Panc1 (cell line): ENCODE measurements around the gene FIGN. TPM values are rescaled to one million over a fixed set of nuclear protein-coding genes. Genes with fewer than 3 reads are reported as not detected.

Source experiments
- ATAC-seq: fragments of 200-7000 bp; cut with Tn5 transposase; 2 replicates; pipeline ENCODE4 v1.9.1; 2020; ENCODE audit warnings: mild to moderate bottlenecking, moderate library complexity
- BruUV-seq: library from RNA; stranded (reverse); fragments of 400-500 nt; replicated peaks from 2 replicates; lab custom pipeline; 2021; lab: Mats Ljungman, UMichigan
- CTCF ChIA-PET: fragments of 300-600 bp; sonication (Branson Sonifier 250); formaldehyde crosslinking; loops from one replicate; lab custom pipeline; 2022; ENCODE audit warnings: antibody characterized with exemption; lab: Charles Lee
- POLR2A ChIA-PET: fragments of 300-600 bp; sonication (Branson Sonifier 250); formaldehyde crosslinking; loops from one replicate; lab custom pipeline; 2022; ENCODE audit warnings: antibody characterized with exemption; lab: Charles Lee
- DNase-seq: peaks from one replicate; pipeline ENCODE4 v3.0.0-alpha.2; 2010; ENCODE audit warnings: low read depth, low spot score
- H3K27ac ChIP-seq: 2 replicates; pipeline ENCODE4 v1.5.1; 2011; ENCODE audit warnings: mild to moderate bottlenecking, low read length, inconsistent platforms
- H3K27me3 ChIP-seq: fragments of 200-500 bp; sonication (Bioruptor generic); 2 replicates; pipeline ENCODE4 v1.6.0; 2014; ENCODE audit warnings: low read length, inconsistent platforms; ENCODE audit not compliant: control insufficient read depth, insufficient read depth
- H3K36me3 ChIP-seq: fragments of 200-500 bp; sonication (Bioruptor generic); 2 replicates; pipeline ENCODE4 v1.5.1; 2014; ENCODE audit warnings: inconsistent platforms, mild to moderate bottlenecking, low read length, moderate library complexity; ENCODE audit not compliant: control insufficient read depth, insufficient read depth
- H3K4me1 ChIP-seq: 2 replicates; pipeline ENCODE4 v1.5.1; 2011; ENCODE audit warnings: inconsistent platforms, mild to moderate bottlenecking, low read length, moderate library complexity; ENCODE audit not compliant: control insufficient read depth, insufficient read depth
- H3K4me3 ChIP-seq, 2 experiments: 2 replicates each; pipeline ENCODE4 v1.5.1; 2011 to 2012; ENCODE audit warnings: low read depth in 2 of 2, low read length in 2 of 2, mild to moderate bottlenecking in 2 of 2, inconsistent platforms in 1 of 2, moderate library complexity in 1 of 2
- H3K9me3 ChIP-seq: fragments of 200-500 bp; sonication (Bioruptor generic); 2 replicates; pipeline ENCODE4 v1.5.1; 2014; ENCODE audit warnings: low read depth, mild to moderate bottlenecking, inconsistent platforms, low read length, moderate library complexity; ENCODE audit not compliant: control insufficient read depth, insufficient read depth
- CTCF ChIP-seq: fragments of 450-650 bp; IDR thresholded peaks from 2 replicates; pipeline ENCODE4 v1.5.1; 2017; ENCODE audit warnings: mild to moderate bottlenecking
- POLR2AphosphoS5 ChIP-seq: IDR thresholded peaks from 2 replicates; pipeline ENCODE4 v1.6.1; 2012; ENCODE audit warnings: mild to moderate bottlenecking, low read depth, low read length, moderate library complexity
- REST ChIP-seq, 2 experiments: IDR thresholded peaks; 2 replicates each; pipeline ENCODE4 v1.6.1; 2011 to 2012; ENCODE audit warnings: low read depth in 2 of 2, control low read depth in 1 of 2, low read length in 1 of 2, mild to moderate bottlenecking in 1 of 2, moderate library complexity in 1 of 2; ENCODE audit not compliant: insufficient read depth in 1 of 2
- SIN3A ChIP-seq: IDR thresholded peaks from 2 replicates; pipeline ENCODE4 v1.6.1; 2012; ENCODE audit warnings: low read depth, mild to moderate bottlenecking, low read length, moderate library complexity, borderline replicate concordance; ENCODE audit not compliant: insufficient read depth
- TCF7L2 ChIP-seq: IDR thresholded peaks from 2 replicates; pipeline ENCODE4 v1.6.1; 2011; ENCODE audit warnings: mild to moderate bottlenecking, low read depth, low read length, inconsistent platforms
- in situ Hi-C: cut with HindIII; loops from 2 replicates; pipeline ENCODE4 v1.10.0; 2016; ENCODE audit warnings: low sequenced_read_pairs, low pct_unique_long_range_greater_than_20kb
- intact Hi-C: fragments of 100-400 bp; cut with micrococcal nuclease; formaldehyde crosslinking; loops from one replicate; pipeline ENCODE4 v1.10.0; 2022; ENCODE audit not compliant: unreplicated experiment
- total RNA-seq: library from RNA; stranded (reverse); gene quantifications from one replicate; pipeline ENCODE4 v1.2.1, GENCODE V29; 2021; ENCODE audit not compliant: unreplicated experiment

Gene FIGN
- total RNA-seq, 1 experiment from 2014 or later, result 19.5 TPM

GRCh38 chr2:163617517-163617916 is 118.3 kb downstream of the FIGN start:
- in situ Hi-C loops, result no loop called here
- ChIA-PET POLR2A (no interaction called here), CTCF (no interaction called here)
- BruUV-seq, result no TSS peak
- DNase-seq (no peak), ATAC-seq (no peak)
- Histone ChIP-seq H3K4me3 (no peak overlapping the region), H3K27me3 (no peaks in the 10 kb centered on the region), H3K36me3 (no peaks in the 10 kb centered on the region), H3K9me3 (no peaks in the 10 kb centered on the region), H3K4me1 (peaks cover 4% of the 10 kb centered on the region; the same call in 1 of the 2 replicates), H3K27ac (peak overlapping the region; percentile 23; the same call in 1 of the 2 replicates)
- intact Hi-C loops, result no loop called here
- no peak for TF ChIP-seq TCF7L2
- no peak for TF ChIP-seq POLR2AphosphoS5
- TF ChIP-seq CTCF, result no peak
- TF ChIP-seq REST (IDR thresholded peaks at IDR 0.05; ENCODE audit: insufficient read depth in 1 of 2, low read depth in 2 of 2, low read length in 1 of 2), result no peak
- TF ChIP-seq SIN3A, result no peak

GRCh38 chr2:163613266-163613731 is 122.5 kb downstream of the FIGN start:
- CTCF ChIA-PET, result no interaction called here
- no peaks in the 10 kb centered on the region for H3K36me3 ChIP-seq
- ATAC-seq, result no peak
- in situ Hi-C loops, result no loop called here
- H3K4me3 ChIP-seq, result no peak overlapping the region
- intact Hi-C loops, result no loop called here
- POLR2A ChIA-PET, result no interaction called here
- no peak overlapping the region for H3K27ac ChIP-seq
- BruUV-seq, result no TSS peak
- no peak for DNase-seq
- TF ChIP-seq TCF7L2 (no peak), CTCF (no peak), REST (IDR thresholded peaks at IDR 0.05; ENCODE audit: insufficient read depth in 1 of 2, low read depth in 2 of 2, low read length in 1 of 2) (no peak), POLR2AphosphoS5 (no peak), SIN3A (no peak)
- H3K4me1 ChIP-seq, result 0 out of 2 replicates have a peak, but pooled peaks cover 4% of the 10 kb centered on the region
- H3K27me3 ChIP-seq, result no peaks in the 10 kb centered on the region
- no peaks in the 10 kb centered on the region for H3K9me3 ChIP-seq
